ENCODE data around the gene PDCD6IP. TPM values are rescaled to one million over a fixed set of nuclear protein-coding genes. Genes with fewer than 3 reads are reported as not detected.
A peak's percentile ranks its signal among the peaks of the same experiment; 100 is the strongest.
"Not testable (repeated sequence)": the region's sequence is repeated elsewhere in the genome, so short reads cannot be mapped to it uniquely, and the experiment has no call there.

PDCD6IP gene
- total and polyA plus RNA-seq, 2 donors (not counting 1 experiment from before 2014, with no cell fraction given) = 99.4 to 146 TPM

DNA sequence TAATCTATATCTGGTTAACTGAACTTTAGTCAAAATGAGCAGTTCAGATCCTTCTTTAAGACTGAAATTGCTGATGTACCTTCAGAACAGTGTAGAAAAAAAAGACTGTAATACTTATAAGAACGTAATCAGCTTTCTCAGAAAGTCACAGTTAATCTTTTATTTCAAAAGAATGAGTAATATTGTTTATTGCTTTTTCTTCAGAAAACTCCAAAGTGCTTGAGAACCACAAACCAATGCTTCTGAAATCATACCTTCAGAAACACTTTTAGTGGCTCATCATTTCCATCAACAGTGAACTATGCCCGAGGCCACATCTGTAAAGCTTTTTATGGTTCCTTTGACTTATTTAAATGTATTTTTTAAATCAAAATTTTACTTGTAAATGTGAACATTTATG is 47.1 kb upstream of the PDCD6IP start:
- Histone ChIP-seq H2AFZ (ENCODE audit: low read length) (no peak overlapping the region), H3K79me2 (ENCODE audit: control insufficient read depth, insufficient read depth, low read length) (no peaks in the 10 kb centered on the region), H3K27me3 (ENCODE audit: control insufficient read depth, insufficient read depth, low read length) (no peaks in the 10 kb centered on the region), H3K9me3 (ENCODE audit: control insufficient read depth, insufficient read depth, low read depth, low read length) (no peaks in the 10 kb centered on the region), H4K20me1 (ENCODE audit: control insufficient read depth, extremely low read depth, insufficient read depth, low read length) (no peaks in the 10 kb centered on the region), H3K4me1 (ENCODE audit: control insufficient read depth, extremely low read depth, insufficient read depth, low read length) (peaks cover 4% of the 10 kb centered on the region), H3K9ac (ENCODE audit: insufficient read depth, low read length) (no peak overlapping the region), H3K4me3 (replicated peaks in 1 of 4; ENCODE audit: control extremely low read depth in 1 of 4, insufficient read depth in 1 of 4, low read depth in 3 of 4, low read length in 4 of 4) (no peak overlapping the region), H3K27ac (ENCODE audit: insufficient read depth, low read length) (no peak overlapping the region), H3K4me2 (ENCODE audit: extremely low read depth, insufficient read depth, low read length) (no peak overlapping the region), H3K36me3 (ENCODE audit: control insufficient read depth, insufficient read depth, low read length) (no peaks in the 10 kb centered on the region)
- DNase-seq (ENCODE audit: low read depth in 2 of 2) = peak in 1 of 2 donors; percentile 3
- no peak for TF ChIP-seq EZH2 (IDR thresholded peaks at IDR 0.05; ENCODE audit: low read length, missing control alignments)
- TF ChIP-seq, protein P1, sequence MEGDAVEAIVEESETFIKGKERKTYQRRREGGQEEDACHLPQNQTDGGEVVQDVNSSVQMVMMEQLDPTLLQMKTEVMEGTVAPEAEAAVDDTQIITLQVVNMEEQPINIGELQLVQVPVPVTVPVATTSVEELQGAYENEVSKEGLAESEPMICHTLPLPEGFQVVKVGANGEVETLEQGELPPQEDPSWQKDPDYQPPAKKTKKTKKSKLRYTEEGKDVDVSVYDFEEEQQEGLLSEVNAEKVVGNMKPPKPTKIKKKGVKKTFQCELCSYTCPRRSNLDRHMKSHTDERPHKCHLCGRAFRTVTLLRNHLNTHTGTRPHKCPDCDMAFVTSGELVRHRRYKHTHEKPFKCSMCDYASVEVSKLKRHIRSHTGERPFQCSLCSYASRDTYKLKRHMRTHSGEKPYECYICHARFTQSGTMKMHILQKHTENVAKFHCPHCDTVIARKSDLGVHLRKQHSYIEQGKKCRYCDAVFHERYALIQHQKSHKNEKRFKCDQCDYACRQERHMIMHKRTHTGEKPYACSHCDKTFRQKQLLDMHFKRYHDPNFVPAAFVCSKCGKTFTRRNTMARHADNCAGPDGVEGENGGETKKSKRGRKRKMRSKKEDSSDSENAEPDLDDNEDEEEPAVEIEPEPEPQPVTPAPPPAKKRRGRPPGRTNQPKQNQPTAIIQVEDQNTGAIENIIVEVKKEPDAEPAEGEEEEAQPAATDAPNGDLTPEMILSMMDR (conservative IDR thresholded peaks at IDR 0.05 in 1 of 2, IDR thresholded peaks at IDR 0.05 in 1 of 2; ENCODE audit: low read depth in 1 of 2, low read length in 2 of 2) = no peak

DNA sequence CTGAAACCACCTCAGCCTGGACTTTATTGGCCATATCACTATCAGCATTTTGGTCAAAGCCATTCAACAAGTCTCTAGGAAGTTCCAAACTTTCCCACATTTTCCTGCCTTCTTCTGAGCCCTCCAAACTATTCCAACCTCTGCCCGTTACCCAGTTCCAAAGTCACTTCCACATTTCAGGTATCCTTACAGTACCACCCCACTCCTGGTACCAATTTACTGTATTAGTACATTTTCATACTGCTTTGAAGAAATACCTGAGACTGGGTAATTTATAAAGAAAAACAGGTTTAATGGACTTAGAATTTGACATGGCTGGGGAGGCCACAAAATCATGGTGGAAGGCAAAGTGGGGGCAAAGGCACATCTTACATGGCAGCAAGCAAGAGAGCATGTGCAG is 44.0 kb upstream of the PDCD6IP start:
- H3K27me3 ChIP-seq (ENCODE audit: control insufficient read depth, insufficient read depth, low read length); H3K79me2 ChIP-seq (ENCODE audit: control insufficient read depth, insufficient read depth, low read length); H4K20me1 ChIP-seq (ENCODE audit: control insufficient read depth, extremely low read depth, insufficient read depth, low read length); H3K4me3 ChIP-seq (replicated peaks in 1 of 4; ENCODE audit: control extremely low read depth in 1 of 4, insufficient read depth in 1 of 4, low read depth in 3 of 4, low read length in 4 of 4); DNase-seq (ENCODE audit: low read depth in 2 of 2); H3K4me2 ChIP-seq (ENCODE audit: extremely low read depth, insufficient read depth, low read length); H3K9me3 ChIP-seq (ENCODE audit: control insufficient read depth, insufficient read depth, low read depth, low read length); H3K9ac ChIP-seq (ENCODE audit: insufficient read depth, low read length); H2AFZ ChIP-seq (ENCODE audit: low read length); H3K4me1 ChIP-seq (ENCODE audit: control insufficient read depth, extremely low read depth, insufficient read depth, low read length); H3K27ac ChIP-seq (ENCODE audit: insufficient read depth, low read length); H3K36me3 ChIP-seq (ENCODE audit: control insufficient read depth, insufficient read depth, low read length): not testable (repeated sequence)

DNA sequence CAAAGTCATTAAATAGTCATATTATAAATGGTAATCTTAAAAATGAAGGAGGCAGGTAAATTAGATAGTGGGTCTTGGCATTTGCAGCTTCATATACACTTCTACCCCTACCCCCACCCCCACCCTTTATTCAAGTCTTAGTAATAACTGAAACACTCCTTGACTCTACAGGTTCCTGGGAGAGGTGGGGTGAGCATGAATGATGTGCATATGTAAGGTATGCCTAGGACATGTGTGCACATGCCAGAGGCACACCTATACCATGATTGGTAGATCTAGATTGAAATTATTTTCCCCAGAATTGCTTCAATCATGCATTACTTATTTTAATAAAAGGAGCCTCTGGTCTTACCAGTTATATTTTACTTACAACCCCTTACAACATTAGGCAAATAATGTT is 40.1 kb upstream of the PDCD6IP start:
- Histone ChIP-seq H3K9me3 (ENCODE audit: control insufficient read depth, insufficient read depth, low read depth, low read length) (no peaks in the 10 kb centered on the region), H3K4me3 (replicated peaks in 1 of 4; ENCODE audit: control extremely low read depth in 1 of 4, insufficient read depth in 1 of 4, low read depth in 3 of 4, low read length in 4 of 4) (no peak overlapping the region), H4K20me1 (ENCODE audit: control insufficient read depth, extremely low read depth, insufficient read depth, low read length) (no peaks in the 10 kb centered on the region), H2AFZ (ENCODE audit: low read length) (no peak overlapping the region), H3K4me2 (ENCODE audit: extremely low read depth, insufficient read depth, low read length) (no peak overlapping the region), H3K9ac (ENCODE audit: insufficient read depth, low read length) (no peak overlapping the region), H3K27me3 (ENCODE audit: control insufficient read depth, insufficient read depth, low read length) (no peaks in the 10 kb centered on the region), H3K79me2 (ENCODE audit: control insufficient read depth, insufficient read depth, low read length) (no peaks in the 10 kb centered on the region), H3K4me1 (ENCODE audit: control insufficient read depth, extremely low read depth, insufficient read depth, low read length) (no peaks in the 10 kb centered on the region), H3K36me3 (ENCODE audit: control insufficient read depth, insufficient read depth, low read length) (no peaks in the 10 kb centered on the region), H3K27ac (ENCODE audit: insufficient read depth, low read length) (no peak overlapping the region)
- DNase-seq (ENCODE audit: low read depth in 2 of 2) = no peak
- TF ChIP-seq, protein P1 (conservative IDR thresholded peaks at IDR 0.05 in 1 of 2, IDR thresholded peaks at IDR 0.05 in 1 of 2; ENCODE audit: low read depth in 1 of 2, low read length in 2 of 2) = no peak
- no peak for TF ChIP-seq EZH2 (IDR thresholded peaks at IDR 0.05; ENCODE audit: low read length, missing control alignments)
